ENCODE measurements around the gene MAP7.
A peak's percentile ranks its signal among the peaks of the same experiment; 100 is the strongest.
"Not testable (repeated sequence)": the region's sequence is repeated elsewhere in the genome, so short reads cannot be mapped to it uniquely, and the experiment has no call there.

MAP7 gene

GRCh38 chr6:136591617-136592016, 41.4 kb upstream of the MAP7 start:
- in situ Hi-C loops (cut with MboI; ENCODE audit: low pct_unique_long_range_greater_than_20kb, low sequenced_read_pairs, unreplicated experiment) = no loop called here
- no peak for TF ChIP-seq CTCF (IDR thresholded peaks at IDR 0.05; ENCODE audit: extremely low read depth, insufficient read depth, missing control alignments)
- no peak for DNase-seq (ENCODE audit: low spot score)

- DNase-seq (ENCODE audit: low spot score); in situ Hi-C loops (cut with MboI; ENCODE audit: low pct_unique_long_range_greater_than_20kb, low sequenced_read_pairs, unreplicated experiment): not testable (repeated sequence)
Measured at GRCh38 chr6:136590846-136591245, 40.6 kb upstream of the MAP7 start.

DNA sequence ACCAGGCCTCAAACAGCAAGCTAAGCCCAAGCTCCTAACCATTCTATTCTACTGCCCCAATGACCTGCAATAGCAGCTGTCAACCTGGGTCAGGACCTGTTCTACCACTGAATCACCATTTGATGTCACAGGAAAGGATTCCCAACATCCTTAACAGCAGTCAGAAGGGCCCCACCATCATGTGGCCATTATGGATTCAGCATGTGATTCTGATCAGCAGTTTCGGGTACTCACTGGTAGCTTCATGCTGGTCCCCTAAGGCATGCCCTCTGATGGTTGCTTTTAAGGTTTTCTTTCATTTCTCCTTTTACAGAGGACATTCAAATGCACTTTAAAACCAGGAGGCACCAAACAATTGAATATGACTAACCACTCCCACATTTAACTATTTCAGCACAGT, 37.3 kb upstream of the MAP7 start:
- TF ChIP-seq CTCF (IDR thresholded peaks at IDR 0.05; ENCODE audit: extremely low read depth, insufficient read depth, missing control alignments) = no peak
- in situ Hi-C loops (cut with MboI; ENCODE audit: low pct_unique_long_range_greater_than_20kb, low sequenced_read_pairs, unreplicated experiment) = no loop called here
- no peak for DNase-seq (ENCODE audit: low spot score)

DNA sequence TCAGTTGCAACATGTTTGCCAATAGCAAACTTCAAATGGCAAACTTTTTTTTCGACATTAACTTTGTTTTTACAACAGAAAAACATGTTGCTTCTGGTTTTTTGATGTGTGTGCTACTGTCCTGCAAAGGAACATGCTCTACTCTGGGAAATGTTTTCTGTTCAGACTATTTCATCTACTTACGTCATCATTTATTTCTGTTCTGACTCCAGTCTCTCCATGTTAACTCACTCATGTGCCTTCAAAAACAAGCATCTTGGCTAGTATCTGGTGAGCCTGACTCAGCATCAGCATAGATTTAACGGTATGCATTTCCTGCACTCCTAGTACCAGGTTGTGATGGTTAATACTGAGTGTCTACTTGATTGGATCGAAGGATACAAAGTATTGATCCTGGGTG, 36.1 kb upstream of the MAP7 start:
- TF ChIP-seq CTCF (IDR thresholded peaks at IDR 0.05; ENCODE audit: extremely low read depth, insufficient read depth, missing control alignments) = no peak
- in situ Hi-C loops (cut with MboI; ENCODE audit: low pct_unique_long_range_greater_than_20kb, low sequenced_read_pairs, unreplicated experiment) = no loop called here
- DNase-seq (ENCODE audit: low spot score) = no peak

DNA sequence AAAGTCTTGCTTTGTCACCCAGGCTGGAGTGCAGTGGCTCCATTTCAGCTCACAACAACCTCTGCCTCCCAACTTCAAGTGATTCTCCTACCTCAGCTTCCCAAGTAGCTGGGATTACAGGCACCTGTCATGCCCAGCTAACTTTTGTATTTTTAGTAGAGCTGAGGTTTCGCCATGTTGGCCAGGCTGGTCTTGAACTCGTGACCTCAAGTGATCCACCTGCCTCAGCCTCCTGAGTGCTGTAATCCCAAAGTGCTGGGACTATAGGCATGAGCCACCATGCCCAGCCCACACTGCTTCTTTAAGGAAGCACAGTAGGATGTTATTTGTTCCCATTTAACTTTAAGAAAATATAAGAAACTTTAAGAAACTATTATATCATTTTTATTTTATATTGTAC, 35.3 kb upstream of the MAP7 start:
- DNase-seq (ENCODE audit: low spot score); in situ Hi-C loops (cut with MboI; ENCODE audit: low pct_unique_long_range_greater_than_20kb, low sequenced_read_pairs, unreplicated experiment): not testable (repeated sequence)

DNA sequence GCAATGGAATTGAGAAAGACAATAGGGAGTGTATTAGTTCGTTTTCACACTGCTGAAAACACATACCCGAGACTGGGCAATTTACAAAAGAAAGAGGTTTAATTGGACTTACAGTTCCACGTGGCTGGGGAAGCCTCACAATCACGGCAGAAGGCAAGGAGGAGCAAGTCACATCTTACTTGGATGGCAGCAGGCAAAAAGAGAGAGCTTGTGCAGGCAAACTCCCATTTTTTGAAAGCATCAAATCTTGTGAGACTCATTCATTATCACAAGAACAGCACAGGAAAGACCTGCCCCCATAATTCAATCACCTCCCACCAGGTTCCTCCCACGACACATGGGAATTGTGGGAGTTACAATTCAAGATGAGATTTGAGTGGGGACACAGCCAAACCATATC, 34.1 kb upstream of the MAP7 start:
- DNase-seq (ENCODE audit: low spot score); in situ Hi-C loops (cut with MboI; ENCODE audit: low pct_unique_long_range_greater_than_20kb, low sequenced_read_pairs, unreplicated experiment): not testable (repeated sequence)

GRCh38 chr6:136582711-136583471, 32.7 kb upstream of the MAP7 start:
- in situ Hi-C loops (cut with MboI; ENCODE audit: low pct_unique_long_range_greater_than_20kb, low sequenced_read_pairs, unreplicated experiment) = no loop called here
- peak; percentile 51 for TF ChIP-seq CTCF (IDR thresholded peaks at IDR 0.05; ENCODE audit: extremely low read depth, insufficient read depth, missing control alignments)

GRCh38 chr6:136579800-136580199, 29.6 kb upstream of the MAP7 start:
- in situ Hi-C loops (cut with MboI; ENCODE audit: low pct_unique_long_range_greater_than_20kb, low sequenced_read_pairs, unreplicated experiment) = no loop called here
- no peak for TF ChIP-seq CTCF (IDR thresholded peaks at IDR 0.05; ENCODE audit: extremely low read depth, insufficient read depth, missing control alignments)
- DNase-seq (ENCODE audit: low spot score) = no peak

More at GRCh38 chr6:136582711-136583471, 32.7 kb upstream of the MAP7 start:
- DNase-seq (ENCODE audit: low spot score) = no peak

Data from GM13977 (cell line).